H1 (cell line): ENCODE data around the gene ABCA2. TPM values are rescaled to one million over a fixed set of nuclear protein-coding genes. Genes with fewer than 3 reads are reported as not detected.

ENCODE experiments used
- ASH2L ChIP-seq: fragments of 200-600, 300-600 bp; sonication (generic); IDR thresholded peaks from one replicate; pipeline ENCODE4 v1.7.1; 2017; ENCODE audit warnings: low read length
- BACH1 ChIP-seq: IDR thresholded peaks from 2 replicates; pipeline ENCODE4 v1.6.1; 2012; ENCODE audit warnings: low read length, improper control_type of control experiment
- CEBPB ChIP-seq: IDR thresholded peaks from 2 replicates; pipeline ENCODE4 v1.6.1; 2012; ENCODE audit warnings: low read depth, low read length
- CHD1 ChIP-seq: IDR thresholded peaks from 2 replicates; pipeline ENCODE4 v1.6.1; 2012; ENCODE audit warnings: low read depth, low read length, improper control_type of control experiment
- CREB1 ChIP-seq: IDR thresholded peaks from 2 replicates; pipeline ENCODE4 v1.6.1; 2012; ENCODE audit warnings: inconsistent platforms
- CTBP2 ChIP-seq: IDR thresholded peaks from 2 replicates; pipeline ENCODE4 v1.7.0; 2011; ENCODE audit warnings: borderline replicate concordance, mild to moderate bottlenecking, moderate library complexity, mixed read lengths, low read length; ENCODE audit not compliant: insufficient read depth, insufficient read length
- EP300 ChIP-seq, 2 experiments: IDR thresholded peaks; 1 replicate in 1 of 2; 2 replicates in 1 of 2; pipeline ENCODE4 v1.6.1; 2011 to 2012; ENCODE audit warnings: low read depth in 2 of 2, low read length in 2 of 2, mild to moderate bottlenecking in 2 of 2, borderline replicate concordance in 1 of 2, inconsistent platforms in 1 of 2, moderate library complexity in 1 of 2
- JUND ChIP-seq: IDR thresholded peaks from 2 replicates; pipeline ENCODE4 v1.6.1; 2011; ENCODE audit warnings: mild to moderate bottlenecking, improper control_type of control experiment, low read length
- KDM5A ChIP-seq: fragments of 200-600 bp; IDR thresholded peaks from 2 replicates; pipeline ENCODE4 v1.7.1; 2012; ENCODE audit warnings: mild to moderate bottlenecking, low read length, inconsistent platforms, mixed read lengths
- MAFK ChIP-seq: IDR thresholded peaks from 2 replicates; pipeline ENCODE4 v1.6.1; 2012; ENCODE audit warnings: low read depth, mild to moderate bottlenecking, improper control_type of control experiment, low read length
- NRF1 ChIP-seq: IDR thresholded peaks from 2 replicates; pipeline ENCODE4 v1.6.1; 2011; ENCODE audit warnings: mild to moderate bottlenecking, low read depth, low read length, improper control_type of control experiment
- POLR2A ChIP-seq, 2 experiments: IDR thresholded peaks; 1 replicate in 1 of 2; 2 replicates in 1 of 2; pipeline ENCODE4 v1.6.1; 2011; ENCODE audit warnings: low read depth in 2 of 2, low read length in 2 of 2, mild to moderate bottlenecking in 2 of 2; ENCODE audit errors: control extremely low read depth in 1 of 2
- POLR2AphosphoS5 ChIP-seq: IDR thresholded peaks from 2 replicates; pipeline ENCODE4 v1.6.1; 2011; ENCODE audit warnings: low read depth, low read length
- POU5F1 ChIP-seq: IDR thresholded peaks from 2 replicates; pipeline ENCODE4 v1.6.1; 2011; ENCODE audit warnings: low read depth, mild to moderate bottlenecking, low read length, moderate library complexity
- RBBP5 ChIP-seq: IDR thresholded peaks from 2 replicates; pipeline ENCODE4 v1.7.1; 2012; ENCODE audit warnings: low read depth, mild to moderate bottlenecking, inconsistent platforms, low read length, moderate library complexity, borderline replicate concordance
- RFX5 ChIP-seq: IDR thresholded peaks from 2 replicates; pipeline ENCODE4 v1.6.1; 2011; ENCODE audit warnings: low read depth, low read length, improper control_type of control experiment, borderline replicate concordance
- RNF2 ChIP-seq: fragments of 200-900, 300-1000 bp; sonication (generic); IDR thresholded peaks from 2 replicates; pipeline ENCODE4 v1.7.1; 2016; ENCODE audit warnings: borderline replicate concordance, low read depth, mild to moderate bottlenecking, antibody characterized with exemption, low read length; ENCODE audit not compliant: poor library complexity, severe bottlenecking; ENCODE audit errors: missing control alignments
- SP1 ChIP-seq: IDR thresholded peaks from 2 replicates; pipeline ENCODE4 v1.6.1; 2011; ENCODE audit warnings: low read depth, low read length
- SUZ12 ChIP-seq: fragments of 200-600 bp; sonication (generic); IDR thresholded peaks from 2 replicates; pipeline ENCODE4 v1.6.1; 2012; ENCODE audit warnings: mild to moderate bottlenecking, inconsistent platforms, low read length, moderate library complexity, mixed read lengths
- ZNF274 ChIP-seq: IDR thresholded peaks from 2 replicates; pipeline ENCODE4 v1.7.0; 2012; ENCODE audit warnings: low read length, borderline replicate concordance; ENCODE audit errors: extremely low read depth
- polyA plus RNA-seq, 7 experiments: library from polyadenylated mRNA; depleted of rRNA in 3 of 7; stranded (reverse) in 5 of 7; unstranded in 2 of 7; fragments of >200 nt in 5 of 7; fragments of 200-250 nt in 2 of 7; gene quantifications; 1 replicate in 5 of 7; 2 replicates in 1 of 7; 4 replicates in 1 of 7; pipeline versions ENCODE4 v1.2.1 to v1.2.3, GENCODE V29; 2011 to 2013; ENCODE audit warnings: missing spikeins in 2 of 7, mixed read lengths in 2 of 7
- total RNA-seq: library from RNA; stranded (reverse); fragmentation: NEBNext Ultra II Directional; extraction: Animal tissue kit (Norgen Biotek cat#: 25700); gene quantifications from 2 replicates; pipeline ENCODE4 v1.2.1, GENCODE V29; 2021
- TF ChIP-seq, protein P1 (sequence below): IDR thresholded peaks from 2 replicates; pipeline ENCODE4 v1.6.1; 2011; ENCODE audit warnings: low read length, improper control_type of control experiment
- TF ChIP-seq, protein P2 (sequence below): IDR thresholded peaks from 2 replicates; pipeline ENCODE4 v1.6.1; 2011; ENCODE audit warnings: low read depth, mild to moderate bottlenecking, low read length; ENCODE audit not compliant: insufficient read depth
- TF ChIP-seq, protein P3 (sequence below), 3 experiments: IDR thresholded peaks; 1 replicate in 2 of 3; 2 replicates in 1 of 3; pipeline versions ENCODE4 v1.5.1 to v1.6.1; 2011; ENCODE audit warnings: low read length in 3 of 3, mild to moderate bottlenecking in 3 of 3, inconsistent platforms in 2 of 3, low read depth in 1 of 3, moderate library complexity in 1 of 3; ENCODE audit not compliant: insufficient read depth in 1 of 3; ENCODE audit errors: control extremely low read depth in 1 of 3

Gene ABCA2
- total and polyA plus RNA-seq, 2 of the 8 experiments (the other 6 are each of a cell fraction or from before 2014, with no cell fraction given): 12.5 to 14.3 TPM

DNA sequence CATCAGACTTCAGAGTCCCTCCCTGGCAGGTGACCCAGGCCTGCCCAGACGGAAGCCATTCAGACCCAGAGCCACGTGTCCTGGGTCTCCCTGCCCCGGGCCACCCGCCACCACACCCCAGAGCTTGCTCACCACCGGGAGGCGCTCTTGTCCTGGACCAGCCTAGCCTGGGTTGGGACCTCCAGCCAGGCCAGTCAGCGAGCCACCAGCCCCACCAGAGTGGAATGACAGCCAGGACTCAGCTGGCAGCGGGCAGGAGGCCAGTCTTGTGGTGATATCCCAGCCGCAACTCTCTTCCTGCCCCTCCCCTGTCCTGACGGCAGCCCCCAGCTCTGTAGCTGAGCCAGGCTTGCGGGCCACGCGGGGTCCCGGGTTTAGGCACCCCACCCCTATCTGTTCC, 52.4 kb downstream of the ABCA2 start (continued):
- TF ChIP-seq SP1 (no peak), CEBPB (no peak), POLR2A (IDR thresholded peaks at IDR 0.05; ENCODE audit: control extremely low read depth in 1 of 2, low read depth in 2 of 2, low read length in 2 of 2) (no peak), SUZ12 (no peak), CTBP2 (no peak), RBBP5 (no peak), RFX5 (no peak), KDM5A (no peak), POLR2AphosphoS5 (no peak), RNF2 (no peak), MAFK (no peak), BACH1 (no peak), CHD1 (no peak), POU5F1 (no peak), NRF1 (no peak), ZNF274 (no peak), JUND (no peak), EP300 (IDR thresholded peaks at IDR 0.05; ENCODE audit: borderline replicate concordance in 1 of 2, low read depth in 2 of 2, low read length in 2 of 2) (no peak), CREB1 (no peak), ASH2L (no peak)
- TF ChIP-seq, protein P1, sequence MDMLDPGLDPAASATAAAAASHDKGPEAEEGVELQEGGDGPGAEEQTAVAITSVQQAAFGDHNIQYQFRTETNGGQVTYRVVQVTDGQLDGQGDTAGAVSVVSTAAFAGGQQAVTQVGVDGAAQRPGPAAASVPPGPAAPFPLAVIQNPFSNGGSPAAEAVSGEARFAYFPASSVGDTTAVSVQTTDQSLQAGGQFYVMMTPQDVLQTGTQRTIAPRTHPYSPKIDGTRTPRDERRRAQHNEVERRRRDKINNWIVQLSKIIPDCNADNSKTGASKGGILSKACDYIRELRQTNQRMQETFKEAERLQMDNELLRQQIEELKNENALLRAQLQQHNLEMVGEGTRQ: 0 out of 2 replicates have a peak, but pooled peaks have one; percentile 35
- TF ChIP-seq, protein P2, sequence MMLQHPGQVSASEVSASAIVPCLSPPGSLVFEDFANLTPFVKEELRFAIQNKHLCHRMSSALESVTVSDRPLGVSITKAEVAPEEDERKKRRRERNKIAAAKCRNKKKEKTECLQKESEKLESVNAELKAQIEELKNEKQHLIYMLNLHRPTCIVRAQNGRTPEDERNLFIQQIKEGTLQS: no peak
- TF ChIP-seq, protein P3, sequence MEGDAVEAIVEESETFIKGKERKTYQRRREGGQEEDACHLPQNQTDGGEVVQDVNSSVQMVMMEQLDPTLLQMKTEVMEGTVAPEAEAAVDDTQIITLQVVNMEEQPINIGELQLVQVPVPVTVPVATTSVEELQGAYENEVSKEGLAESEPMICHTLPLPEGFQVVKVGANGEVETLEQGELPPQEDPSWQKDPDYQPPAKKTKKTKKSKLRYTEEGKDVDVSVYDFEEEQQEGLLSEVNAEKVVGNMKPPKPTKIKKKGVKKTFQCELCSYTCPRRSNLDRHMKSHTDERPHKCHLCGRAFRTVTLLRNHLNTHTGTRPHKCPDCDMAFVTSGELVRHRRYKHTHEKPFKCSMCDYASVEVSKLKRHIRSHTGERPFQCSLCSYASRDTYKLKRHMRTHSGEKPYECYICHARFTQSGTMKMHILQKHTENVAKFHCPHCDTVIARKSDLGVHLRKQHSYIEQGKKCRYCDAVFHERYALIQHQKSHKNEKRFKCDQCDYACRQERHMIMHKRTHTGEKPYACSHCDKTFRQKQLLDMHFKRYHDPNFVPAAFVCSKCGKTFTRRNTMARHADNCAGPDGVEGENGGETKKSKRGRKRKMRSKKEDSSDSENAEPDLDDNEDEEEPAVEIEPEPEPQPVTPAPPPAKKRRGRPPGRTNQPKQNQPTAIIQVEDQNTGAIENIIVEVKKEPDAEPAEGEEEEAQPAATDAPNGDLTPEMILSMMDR (IDR thresholded peaks at IDR 0.05; ENCODE audit: control extremely low read depth in 1 of 3, insufficient read depth in 1 of 3, low read depth in 1 of 3, low read length in 3 of 3): peak in 2 of 3 experiments; percentile 79 to 84; a peak in 3 of 4 replicates
